ENCODE measurements around the gene GABRA5. TPM values are rescaled to one million over a fixed set of nuclear protein-coding genes. Genes with fewer than 3 reads are reported as not detected.

Gene GABRA5
- total RNA-seq, 1 experiment from 2014 or later: 4.9 TPM

DNA sequence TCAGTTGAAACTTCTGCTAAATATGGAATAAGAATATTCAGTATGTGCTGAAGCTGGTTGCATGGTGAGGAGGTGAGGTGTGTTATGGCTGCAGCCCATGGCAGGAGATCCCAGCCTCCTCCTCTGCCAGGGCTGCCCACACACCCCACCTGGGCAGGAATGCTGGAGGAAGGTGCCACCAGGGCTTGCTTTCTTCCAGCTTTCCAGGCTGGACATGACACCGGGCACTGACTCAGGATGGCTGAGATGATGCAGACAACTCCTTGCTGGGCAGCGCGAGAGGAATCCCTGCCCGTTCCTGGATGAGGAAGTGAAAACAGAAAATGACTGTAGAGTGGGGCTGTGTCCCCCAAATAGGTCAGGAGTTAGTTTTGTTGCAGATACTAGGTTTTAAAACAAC lies 118.2 kb downstream of the GABRA5 start:
- no peak overlapping the region for H2AK5ac ChIP-seq (ENCODE audit: insufficient read length, low read length)
- no peak overlapping the region for H3T11ph ChIP-seq (ENCODE audit: low read length)
- H3K9ac ChIP-seq (ENCODE audit: extremely low read depth, insufficient read length, low read length): no peak overlapping the region
- no peaks in the 10 kb centered on the region for H3K27me3 ChIP-seq (ENCODE audit: insufficient read depth, low read length)
- no peak overlapping the region for H3K4me2 ChIP-seq (ENCODE audit: insufficient read depth, insufficient read length, low read length)
- no peak overlapping the region for H2BK12ac ChIP-seq (ENCODE audit: insufficient read length, low read depth, low read length)
- H3K56ac ChIP-seq (ENCODE audit: insufficient read length, low read depth, low read length): no peak overlapping the region
- no peak overlapping the region for H3K14ac ChIP-seq (ENCODE audit: insufficient read depth, low read length)
- H2BK15ac ChIP-seq (ENCODE audit: low read depth, low read length): no peak overlapping the region
- Mint-ChIP-seq H3K9me3 (no peaks in the 10 kb centered on the region; a peak in 3 of 5 replicates), H3K36me3 (ENCODE audit: insufficient read depth in 1 of 3, low read depth in 3 of 3) (peaks cover 0 to 2% (median 0%) of the 10 kb centered on the region in 3 experiments; a peak in 1 of 7 replicates), H3K4me1 (peaks cover 0 to 3% of the 10 kb centered on the region in 2 experiments; a peak in 2 of 4 replicates), H3K27me3 (ENCODE audit: low read depth) (no peaks in the 10 kb centered on the region; the same call in 1 of the 2 replicates), H3K4me3 (no peak overlapping the region), H3K27ac (no peak overlapping the region)
- no peak overlapping the region for H2BK5ac ChIP-seq (ENCODE audit: insufficient read length, low read length)
- WGBS (ENCODE audit: extremely low coverage, insufficient read length, low lambda C conversion rate): no CpG with 5 or more reads among the region's 4 CpGs
- no peak overlapping the region for H3K18ac ChIP-seq (ENCODE audit: insufficient read length, low read depth, low read length)
- no peak overlapping the region for H4K8ac ChIP-seq (replicated peaks; ENCODE audit: insufficient read length, low read depth, low read length)
- H2BK120ac ChIP-seq (ENCODE audit: low read depth, low read length, poor library complexity, severe bottlenecking): no peak overlapping the region
- DNase-seq: no peak
- no peaks in the 10 kb centered on the region for H3K9me3 ChIP-seq (ENCODE audit: control insufficient read depth, low read depth, low read length)
- no peak overlapping the region for H2BK20ac ChIP-seq (ENCODE audit: low read depth, low read length, poor library complexity, severe bottlenecking)
- H3K4me1 ChIP-seq (ENCODE audit: insufficient read depth, low read length): no peaks in the 10 kb centered on the region; the same call in 1 of the 2 replicates
- H4K20me1 ChIP-seq (ENCODE audit: control insufficient read depth, insufficient read depth, insufficient read length): peaks cover 3% of the 10 kb centered on the region
- no peak overlapping the region for H4K5ac ChIP-seq (ENCODE audit: insufficient read length, low read depth, low read length)
- no peak overlapping the region for H3K23ac ChIP-seq (ENCODE audit: insufficient read length, low read depth, low read length)
- H3K23me2 ChIP-seq (ENCODE audit: insufficient read length, low read depth, low read length, poor library complexity, severe bottlenecking): no peaks in the 10 kb centered on the region
- no peak overlapping the region for H3K4ac ChIP-seq (ENCODE audit: low read depth, low read length)
- no peak overlapping the region for H3K27ac ChIP-seq (ENCODE audit: insufficient read length, low read depth, low read length)
- TF ChIP-seq, protein P1, sequence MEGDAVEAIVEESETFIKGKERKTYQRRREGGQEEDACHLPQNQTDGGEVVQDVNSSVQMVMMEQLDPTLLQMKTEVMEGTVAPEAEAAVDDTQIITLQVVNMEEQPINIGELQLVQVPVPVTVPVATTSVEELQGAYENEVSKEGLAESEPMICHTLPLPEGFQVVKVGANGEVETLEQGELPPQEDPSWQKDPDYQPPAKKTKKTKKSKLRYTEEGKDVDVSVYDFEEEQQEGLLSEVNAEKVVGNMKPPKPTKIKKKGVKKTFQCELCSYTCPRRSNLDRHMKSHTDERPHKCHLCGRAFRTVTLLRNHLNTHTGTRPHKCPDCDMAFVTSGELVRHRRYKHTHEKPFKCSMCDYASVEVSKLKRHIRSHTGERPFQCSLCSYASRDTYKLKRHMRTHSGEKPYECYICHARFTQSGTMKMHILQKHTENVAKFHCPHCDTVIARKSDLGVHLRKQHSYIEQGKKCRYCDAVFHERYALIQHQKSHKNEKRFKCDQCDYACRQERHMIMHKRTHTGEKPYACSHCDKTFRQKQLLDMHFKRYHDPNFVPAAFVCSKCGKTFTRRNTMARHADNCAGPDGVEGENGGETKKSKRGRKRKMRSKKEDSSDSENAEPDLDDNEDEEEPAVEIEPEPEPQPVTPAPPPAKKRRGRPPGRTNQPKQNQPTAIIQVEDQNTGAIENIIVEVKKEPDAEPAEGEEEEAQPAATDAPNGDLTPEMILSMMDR (conservative IDR thresholded peaks at IDR 0.05): no peak
- no peak overlapping the region for H2AFZ ChIP-seq (ENCODE audit: low read length)
- no peaks in the 10 kb centered on the region for H3K79me1 ChIP-seq (ENCODE audit: insufficient read depth, low read depth, low read length, poor library complexity, severe bottlenecking)
- H4K91ac ChIP-seq (ENCODE audit: insufficient read length, low read depth, low read length): no peak overlapping the region
- H3K79me2 ChIP-seq (ENCODE audit: insufficient read depth, low read length): no peaks in the 10 kb centered on the region
